ENCODE data around the gene THOC2.
"Not testable (repeated sequence)": the region's sequence is repeated elsewhere in the genome, so short reads cannot be mapped to it uniquely, and the experiment has no call there.

THOC2 gene

GRCh38 chrX:123736333-123736921 lies 3.6 kb upstream of the THOC2 start:
- FAIRE-seq = no peak

- FAIRE-seq = not testable (repeated sequence)
These were observed 2.3 kb upstream of the THOC2 start for GRCh38 chrX:123735137-123735536.

- FAIRE-seq = not testable (repeated sequence)
These were observed 1.2 kb upstream of the THOC2 start for GRCh38 chrX:123734079-123734478.

GRCh38 chrX:123731987-123732669 lies 724 bp downstream of the THOC2 start:
- FAIRE-seq = no peak

GRCh38 chrX:123731258-123731986 lies 1.4 kb downstream of the THOC2 start:
- no peak for FAIRE-seq

GRCh38 chrX:123728554-123728953 lies 4.3 kb downstream of the THOC2 start:
- no peak for FAIRE-seq

- no peak for FAIRE-seq
These were observed 4.8 kb downstream of the THOC2 start for GRCh38 chrX:123728016-123728415.

- not testable (repeated sequence) for FAIRE-seq
These were observed 10.7 kb downstream of the THOC2 start for GRCh38 chrX:123722193-123722592.

GRCh38 chrX:123720486-123720885 lies 12.4 kb downstream of the THOC2 start:
- FAIRE-seq = no peak

GRCh38 chrX:123713841-123714240 lies 19.0 kb downstream of the THOC2 start:
- FAIRE-seq = no peak

GRCh38 chrX:123713434-123713833 lies 19.4 kb downstream of the THOC2 start:
- FAIRE-seq = no peak

- FAIRE-seq = not testable (repeated sequence)
These were observed 21.7 kb downstream of the THOC2 start for GRCh38 chrX:123711201-123711600.

GRCh38 chrX:123704781-123705180 lies 28.1 kb downstream of the THOC2 start:
- FAIRE-seq = no peak

GRCh38 chrX:123698979-123699520 lies 33.8 kb downstream of the THOC2 start:
- no peak for FAIRE-seq

- no peak for FAIRE-seq
These were observed 36.5 kb downstream of the THOC2 start for GRCh38 chrX:123696334-123696733.

- no peak for FAIRE-seq
These were observed 37.6 kb downstream of the THOC2 start for GRCh38 chrX:123695242-123695641.

- no peak for FAIRE-seq
These were observed 41.1 kb downstream of the THOC2 start for GRCh38 chrX:123691776-123692175.

- no peak for FAIRE-seq
These were observed 44.3 kb downstream of the THOC2 start for GRCh38 chrX:123688524-123688923.

- no peak for FAIRE-seq
These were observed 47.6 kb downstream of the THOC2 start for GRCh38 chrX:123685232-123685631.

GRCh38 chrX:123682186-123682585 lies 50.7 kb downstream of the THOC2 start:
- no peak for FAIRE-seq

GRCh38 chrX:123679733-123680460 lies 53.0 kb downstream of the THOC2 start:
- FAIRE-seq = not testable (repeated sequence)

GRCh38 chrX:123675154-123675553 lies 57.7 kb downstream of the THOC2 start:
- no peak for FAIRE-seq

- FAIRE-seq = no peak
These were observed 59.0 kb downstream of the THOC2 start for GRCh38 chrX:123673813-123674212.
